ENCODE data around the gene TBX10. TPM values are rescaled to one million over a fixed set of nuclear protein-coding genes. Genes with fewer than 3 reads are reported as not detected.

The TBX10 gene
- polyA plus RNA-seq, 1 donor from 2014 or later: not detected

GRCh38 chr11:67673358-67673757, 33.8 kb upstream of the TBX10 start:
- no peak for TF ChIP-seq SMC3 (conservative IDR thresholded peaks at IDR 0.05; ENCODE audit: poor library complexity)
- TF ChIP-seq MXI1 (conservative IDR thresholded peaks at IDR 0.05; ENCODE audit: poor library complexity, severe bottlenecking): no peak
- no peak for TF ChIP-seq TAF1 (IDR thresholded peaks at IDR 0.05; ENCODE audit: low read depth)
- TF ChIP-seq POLR2AphosphoS5 (IDR thresholded peaks at IDR 0.05): no peak
- TF ChIP-seq CTCF (IDR thresholded peaks at IDR 0.05; ENCODE audit: poor library complexity, severe bottlenecking): no peak
- no peak for TF ChIP-seq EZH2 (IDR thresholded peaks at IDR 0.05; ENCODE audit: borderline replicate concordance, insufficient read depth, low read length, poor library complexity, severe bottlenecking)
- no peak for TF ChIP-seq EP300 (conservative IDR thresholded peaks at IDR 0.05; ENCODE audit: poor library complexity, severe bottlenecking)
- TF ChIP-seq, protein P1, sequence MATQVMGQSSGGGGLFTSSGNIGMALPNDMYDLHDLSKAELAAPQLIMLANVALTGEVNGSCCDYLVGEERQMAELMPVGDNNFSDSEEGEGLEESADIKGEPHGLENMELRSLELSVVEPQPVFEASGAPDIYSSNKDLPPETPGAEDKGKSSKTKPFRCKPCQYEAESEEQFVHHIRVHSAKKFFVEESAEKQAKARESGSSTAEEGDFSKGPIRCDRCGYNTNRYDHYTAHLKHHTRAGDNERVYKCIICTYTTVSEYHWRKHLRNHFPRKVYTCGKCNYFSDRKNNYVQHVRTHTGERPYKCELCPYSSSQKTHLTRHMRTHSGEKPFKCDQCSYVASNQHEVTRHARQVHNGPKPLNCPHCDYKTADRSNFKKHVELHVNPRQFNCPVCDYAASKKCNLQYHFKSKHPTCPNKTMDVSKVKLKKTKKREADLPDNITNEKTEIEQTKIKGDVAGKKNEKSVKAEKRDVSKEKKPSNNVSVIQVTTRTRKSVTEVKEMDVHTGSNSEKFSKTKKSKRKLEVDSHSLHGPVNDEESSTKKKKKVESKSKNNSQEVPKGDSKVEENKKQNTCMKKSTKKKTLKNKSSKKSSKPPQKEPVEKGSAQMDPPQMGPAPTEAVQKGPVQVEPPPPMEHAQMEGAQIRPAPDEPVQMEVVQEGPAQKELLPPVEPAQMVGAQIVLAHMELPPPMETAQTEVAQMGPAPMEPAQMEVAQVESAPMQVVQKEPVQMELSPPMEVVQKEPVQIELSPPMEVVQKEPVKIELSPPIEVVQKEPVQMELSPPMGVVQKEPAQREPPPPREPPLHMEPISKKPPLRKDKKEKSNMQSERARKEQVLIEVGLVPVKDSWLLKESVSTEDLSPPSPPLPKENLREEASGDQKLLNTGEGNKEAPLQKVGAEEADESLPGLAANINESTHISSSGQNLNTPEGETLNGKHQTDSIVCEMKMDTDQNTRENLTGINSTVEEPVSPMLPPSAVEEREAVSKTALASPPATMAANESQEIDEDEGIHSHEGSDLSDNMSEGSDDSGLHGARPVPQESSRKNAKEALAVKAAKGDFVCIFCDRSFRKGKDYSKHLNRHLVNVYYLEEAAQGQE (IDR thresholded peaks at IDR 0.05; ENCODE audit: borderline replicate concordance): no peak
- H3K79me2 ChIP-seq (replicated peaks; ENCODE audit: insufficient read depth, low read length): no peaks in the 10 kb centered on the region
- H3K4me2 ChIP-seq (ENCODE audit: low read length): no peak overlapping the region
- no peak overlapping the region for H2AFZ ChIP-seq (ENCODE audit: low read depth, low read length)
- H3K27me3 ChIP-seq (ENCODE audit: insufficient read depth, low read depth, low read length): no peaks in the 10 kb centered on the region
- H3K9ac ChIP-seq (ENCODE audit: low read length): no peak overlapping the region
- H3K9me3 ChIP-seq (ENCODE audit: low read length): no peaks in the 10 kb centered on the region
- H3F3A ChIP-seq (ENCODE audit: insufficient read depth, low read length, poor library complexity, severe bottlenecking): no peaks in the 10 kb centered on the region
- no peaks in the 10 kb centered on the region for H3K36me3 ChIP-seq (ENCODE audit: insufficient read depth, low read length)
- H3K4me3 ChIP-seq (ENCODE audit: low read length): no peak overlapping the region
- H3K27ac ChIP-seq (ENCODE audit: low read length): no peak overlapping the region
- no peaks in the 10 kb centered on the region for H3K9me2 ChIP-seq (ENCODE audit: insufficient read depth, low read length)
- H4K20me1 ChIP-seq (ENCODE audit: insufficient read depth): no peaks in the 10 kb centered on the region

GRCh38 chr11:67671211-67671520, 31.6 kb upstream of the TBX10 start:
- Histone ChIP-seq H3K9ac (ENCODE audit: low read length) (no peak overlapping the region), H3K9me2 (ENCODE audit: insufficient read depth, low read length) (no peaks in the 10 kb centered on the region), H2AFZ (ENCODE audit: low read depth, low read length) (no peak overlapping the region), H3K79me2 (replicated peaks; ENCODE audit: insufficient read depth, low read length) (no peaks in the 10 kb centered on the region), H4K20me1 (ENCODE audit: insufficient read depth) (no peaks in the 10 kb centered on the region), H3K4me2 (ENCODE audit: low read length) (no peak overlapping the region), H3K36me3 (ENCODE audit: insufficient read depth, low read length) (no peaks in the 10 kb centered on the region), H3K4me3 (ENCODE audit: low read length) (no peak overlapping the region), H3K27me3 (ENCODE audit: insufficient read depth, low read depth, low read length) (no peaks in the 10 kb centered on the region), H3K27ac (ENCODE audit: low read length) (no peak overlapping the region), H3F3A (ENCODE audit: insufficient read depth, low read length, poor library complexity, severe bottlenecking) (no peaks in the 10 kb centered on the region), H3K9me3 (ENCODE audit: low read length) (no peaks in the 10 kb centered on the region)
- TF ChIP-seq SMC3 (conservative IDR thresholded peaks at IDR 0.05; ENCODE audit: poor library complexity) (no peak), TAF1 (IDR thresholded peaks at IDR 0.05; ENCODE audit: low read depth) (no peak), MXI1 (conservative IDR thresholded peaks at IDR 0.05; ENCODE audit: poor library complexity, severe bottlenecking) (no peak), RAD21 (conservative IDR thresholded peaks at IDR 0.05) (no peak), EP300 (conservative IDR thresholded peaks at IDR 0.05; ENCODE audit: poor library complexity, severe bottlenecking) (no peak), CTCF (IDR thresholded peaks at IDR 0.05; ENCODE audit: poor library complexity, severe bottlenecking) (no peak), POLR2AphosphoS5 (IDR thresholded peaks at IDR 0.05) (no peak), EZH2 (IDR thresholded peaks at IDR 0.05; ENCODE audit: borderline replicate concordance, insufficient read depth, low read length, poor library complexity, severe bottlenecking) (no peak)
- TF ChIP-seq, protein P1 (IDR thresholded peaks at IDR 0.05; ENCODE audit: borderline replicate concordance): no peak

All from neural cell (in vitro differentiated cells).